ENCODE results near the gene ZNF445.

DNA sequence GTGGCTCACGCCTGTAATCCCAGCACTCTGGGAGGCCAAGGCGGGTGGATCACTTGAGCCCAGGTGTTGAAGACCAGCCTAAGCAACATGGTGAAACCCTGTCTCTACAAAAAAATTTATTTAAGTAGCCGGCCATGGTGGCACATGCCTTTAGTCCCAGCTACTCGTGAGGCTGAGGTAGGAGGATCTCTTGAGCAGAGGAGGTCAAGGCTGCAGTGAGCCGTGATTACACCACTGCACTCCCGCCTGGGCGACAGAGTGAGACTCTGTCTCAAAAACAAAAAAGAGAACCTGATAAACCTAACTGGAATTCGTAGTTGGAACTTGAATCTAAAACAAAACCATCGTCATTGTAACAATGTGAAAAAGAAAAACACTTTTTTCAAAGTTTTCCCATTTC lies 81.8 kb downstream of the ZNF445 start:
- TF ChIP-seq, protein P1, sequence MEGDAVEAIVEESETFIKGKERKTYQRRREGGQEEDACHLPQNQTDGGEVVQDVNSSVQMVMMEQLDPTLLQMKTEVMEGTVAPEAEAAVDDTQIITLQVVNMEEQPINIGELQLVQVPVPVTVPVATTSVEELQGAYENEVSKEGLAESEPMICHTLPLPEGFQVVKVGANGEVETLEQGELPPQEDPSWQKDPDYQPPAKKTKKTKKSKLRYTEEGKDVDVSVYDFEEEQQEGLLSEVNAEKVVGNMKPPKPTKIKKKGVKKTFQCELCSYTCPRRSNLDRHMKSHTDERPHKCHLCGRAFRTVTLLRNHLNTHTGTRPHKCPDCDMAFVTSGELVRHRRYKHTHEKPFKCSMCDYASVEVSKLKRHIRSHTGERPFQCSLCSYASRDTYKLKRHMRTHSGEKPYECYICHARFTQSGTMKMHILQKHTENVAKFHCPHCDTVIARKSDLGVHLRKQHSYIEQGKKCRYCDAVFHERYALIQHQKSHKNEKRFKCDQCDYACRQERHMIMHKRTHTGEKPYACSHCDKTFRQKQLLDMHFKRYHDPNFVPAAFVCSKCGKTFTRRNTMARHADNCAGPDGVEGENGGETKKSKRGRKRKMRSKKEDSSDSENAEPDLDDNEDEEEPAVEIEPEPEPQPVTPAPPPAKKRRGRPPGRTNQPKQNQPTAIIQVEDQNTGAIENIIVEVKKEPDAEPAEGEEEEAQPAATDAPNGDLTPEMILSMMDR (IDR thresholded peaks at IDR 0.05; ENCODE audit: insufficient read depth, low read length, poor library complexity, severe bottlenecking), result no peak
- TF ChIP-seq EZH2phosphoT487 (conservative IDR thresholded peaks at IDR 0.05; ENCODE audit: low read length), result no peak
